Natural killer cell (primary cell): ENCODE results near the gene HOXC9. TPM values are rescaled to one million over a fixed set of nuclear protein-coding genes. Genes with fewer than 3 reads are reported as not detected.

Experiments
- ATAC-seq, 3 donors: fragments of 150-1000 bp in 2 of 3; fragments of 200-7000 bp in 1 of 3; cut with Tn5 transposase; 1 replicate in 1 of 3; 2 replicates in 2 of 3; pipeline ENCODE4 v1.10.0; 2021; ENCODE audit warnings: mild to moderate bottlenecking in 2 of 3, moderate library complexity in 2 of 3
- DNase-seq, 2 donors: peaks; one replicate each; pipeline versions ENCODE4 v3.0.0 to v3.0.0-alpha.2; 2013 to 2021; ENCODE audit warnings: mixed read lengths in 1 of 2
- H3K27ac ChIP-seq: one replicate; pipeline ENCODE4 v1.5.1; 2013; ENCODE audit warnings: mild to moderate bottlenecking, low read length
- H3K27me3 ChIP-seq: one replicate; pipeline ENCODE4 v1.6.1; 2013; ENCODE audit warnings: low read length; ENCODE audit not compliant: control insufficient read depth, insufficient read depth
- H3K36me3 ChIP-seq: one replicate; pipeline ENCODE4 v1.6.1; 2013; ENCODE audit warnings: low read length; ENCODE audit not compliant: control insufficient read depth, insufficient read depth
- H3K4me1 ChIP-seq: one replicate; pipeline ENCODE4 v1.6.1; 2013; ENCODE audit warnings: low read length; ENCODE audit not compliant: control insufficient read depth, insufficient read depth
- H3K4me3 ChIP-seq: one replicate; pipeline ENCODE4 v1.5.1; 2013; ENCODE audit warnings: low read length
- H3K9me3 ChIP-seq: one replicate; pipeline ENCODE4 v1.6.1; 2013; ENCODE audit warnings: low read length; ENCODE audit not compliant: control insufficient read depth, insufficient read depth
- H3K27ac Mint-ChIP-seq, 2 donors: one replicate each; pipeline ENCODE4 v1.8.0; 2022; ENCODE audit warnings: mild to moderate bottlenecking in 2 of 2, mixed read lengths in 2 of 2, moderate library complexity in 1 of 2
- H3K27me3 Mint-ChIP-seq, 2 donors: one replicate each; pipeline ENCODE4 v1.8.0; 2022; ENCODE audit warnings: low read depth in 2 of 2, mixed read lengths in 2 of 2
- H3K36me3 Mint-ChIP-seq: one replicate; pipeline ENCODE4 v1.8.0; 2022; ENCODE audit warnings: mixed read lengths
- H3K4me1 Mint-ChIP-seq, 2 donors: one replicate each; pipeline ENCODE4 v1.8.0; 2022; ENCODE audit warnings: mixed read lengths in 2 of 2
- H3K4me3 Mint-ChIP-seq: one replicate; pipeline ENCODE4 v1.8.0; 2022; ENCODE audit warnings: mild to moderate bottlenecking, moderate library complexity, mixed read lengths
- H3K9me3 Mint-ChIP-seq, 2 donors: one replicate each; pipeline ENCODE4 v1.8.0; 2022; ENCODE audit warnings: mixed read lengths in 2 of 2
- CTCF ChIP-seq: fragments of 200-600 bp; IDR thresholded peaks from one replicate; pipeline ENCODE4 v1.8.0; 2022; ENCODE audit warnings: antibody characterized with exemption
- WGBS: methylation state at CpG from one replicate; pipeline ENCODE4 v1.1.7; 2013; ENCODE audit warnings: missing lambda C conversion rate; ENCODE audit not compliant: insufficient coverage; 5-methylcytosine and 5-hydroxymethylcytosine counted together
- intact Hi-C: fragments of 100-400 bp; cut with micrococcal nuclease; formaldehyde crosslinking; loops from one replicate; pipeline ENCODE4 v1.14.2; 2022
- total RNA-seq, 4 donors: library from RNA; stranded (reverse); fragments of 120-200 nt in 1 of 4; gene quantifications; one replicate each; pipeline versions ENCODE4 v1.2.3 to v1.2.4, GENCODE V29; 2013 to 2022

Gene HOXC9
- total RNA-seq, 3 donors from 2014 or later (not counting 1 experiment from before 2014, with no cell fraction given): not detected

GRCh38 chr12:53991077-53991460, 8.9 kb upstream of the HOXC9 start:
- intact Hi-C loops: no loop called here
- 4% methylated on average over 8 of the region's 8 CpGs for WGBS
- H3K9me3 Mint-ChIP-seq: no peaks in the 10 kb centered on the region
- peaks cover 95% of the 10 kb centered on the region for H3K27me3 ChIP-seq
- DNase-seq (no peak), ATAC-seq (no peak)
- H3K9me3 ChIP-seq: no peaks in the 10 kb centered on the region
- peaks cover 37% of the 10 kb centered on the region for H3K4me1 ChIP-seq
- no peak overlapping the region for H3K27ac ChIP-seq
- H3K4me3 ChIP-seq: no peak overlapping the region
- H3K36me3 ChIP-seq: no peaks in the 10 kb centered on the region
- peaks cover 5% of the 10 kb centered on the region for H3K36me3 Mint-ChIP-seq
- no peak for TF ChIP-seq CTCF
- peaks cover 93 to 95% of the 10 kb centered on the region in 2 donors for H3K27me3 Mint-ChIP-seq
- peaks cover 47 to 63% of the 10 kb centered on the region in 2 donors for H3K4me1 Mint-ChIP-seq
- H3K4me3 Mint-ChIP-seq: no peak overlapping the region
- no peak overlapping the region for H3K27ac Mint-ChIP-seq

DNA sequence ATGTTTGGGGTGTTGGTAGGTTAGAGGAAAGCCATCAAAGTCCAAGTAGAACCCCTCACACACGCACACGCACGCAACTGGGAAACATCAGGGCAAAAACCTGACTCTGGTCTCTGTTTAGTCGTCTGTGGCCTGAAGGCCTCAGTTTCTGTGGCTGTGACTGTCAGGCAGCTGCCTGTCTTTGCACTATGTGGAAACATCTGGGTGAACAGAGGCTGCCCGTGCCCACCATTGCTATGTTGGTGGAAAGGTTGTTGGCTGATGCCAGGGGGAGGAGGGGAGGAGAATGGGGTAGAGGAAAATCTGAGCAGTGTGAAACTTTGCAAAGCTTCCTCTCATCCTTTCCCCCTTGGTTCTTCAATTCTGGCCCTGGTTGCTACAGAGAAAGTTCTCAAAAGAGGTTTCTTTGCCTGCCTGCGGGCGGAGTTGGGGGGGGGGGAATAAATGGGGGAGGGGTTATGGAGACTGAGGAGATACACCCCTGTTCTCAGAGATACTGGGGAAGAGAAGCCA, 7.5 kb upstream of the HOXC9 start:
- H3K27me3 ChIP-seq: peaks cover 95% of the 10 kb centered on the region
- H3K9me3 ChIP-seq: peaks cover 3% of the 10 kb centered on the region
- peaks cover 56 to 59% of the 10 kb centered on the region in 2 donors for H3K4me1 Mint-ChIP-seq
- H3K27me3 Mint-ChIP-seq: peaks cover 81 to 92% of the 10 kb centered on the region in 2 donors
- H3K9me3 Mint-ChIP-seq: no peaks in the 10 kb centered on the region
- ATAC-seq (no peak), DNase-seq (no peak)
- H3K4me3 Mint-ChIP-seq: no peak overlapping the region
- peaks cover 45% of the 10 kb centered on the region for H3K4me1 ChIP-seq
- no peak overlapping the region for H3K4me3 ChIP-seq
- TF ChIP-seq CTCF: no peak
- H3K36me3 Mint-ChIP-seq: peaks cover 5% of the 10 kb centered on the region
- no peaks in the 10 kb centered on the region for H3K36me3 ChIP-seq
- H3K27ac ChIP-seq: no peak overlapping the region
- intact Hi-C loops: no loop called here
- H3K27ac Mint-ChIP-seq: no peak overlapping the region
- 40% methylated on average over 7 of the region's 7 CpGs for WGBS

- peak overlapping the region in 1 of 2 donors; percentile 63 for H3K27ac Mint-ChIP-seq
Observed at GRCh38 chr12:53993162-53994008, 6.6 kb upstream of the HOXC9 start.

More at GRCh38 chr12:53993162-53994008, 6.6 kb upstream of the HOXC9 start:
- H3K27me3 Mint-ChIP-seq: peaks cover 81 to 92% of the 10 kb centered on the region in 2 donors
- DNase-seq (no peak), ATAC-seq (no peak)
- H3K4me3 Mint-ChIP-seq: peak overlapping the region; percentile 74
- H3K27me3 ChIP-seq: peaks cover 95% of the 10 kb centered on the region
- no peak for TF ChIP-seq CTCF
- H3K27ac ChIP-seq: no peak overlapping the region
- H3K4me1 Mint-ChIP-seq: peaks cover 60 to 65% of the 10 kb centered on the region in 2 donors
- peaks cover 48% of the 10 kb centered on the region for H3K4me1 ChIP-seq
- intact Hi-C loops: no loop called here
- H3K36me3 ChIP-seq: no peaks in the 10 kb centered on the region
- H3K4me3 ChIP-seq: no peak overlapping the region
- H3K36me3 Mint-ChIP-seq: peaks cover 5% of the 10 kb centered on the region
- WGBS: 31% methylated on average over 12 of the region's 18 CpGs
- no peaks in the 10 kb centered on the region for H3K9me3 Mint-ChIP-seq
- peaks cover 3% of the 10 kb centered on the region for H3K9me3 ChIP-seq
